GM12864 (cell line): ENCODE data around the gene ARL5B.
A peak's percentile ranks its signal among the peaks of the same experiment; 100 is the strongest.

Experiments used
- DNase-seq: peaks from one replicate; pipeline ENCODE4 v3.0.0-alpha.2; 2011; ENCODE audit warnings: low read depth
- H3K4me3 ChIP-seq: 2 replicates; pipeline ENCODE4 v1.5.1; 2011; ENCODE audit warnings: mild to moderate bottlenecking, low read depth, low read length, control low read depth
- CTCF ChIP-seq: IDR thresholded peaks from 2 replicates; pipeline ENCODE4 v1.5.1; 2011; ENCODE audit warnings: low read depth, mild to moderate bottlenecking, moderate library complexity, low read length, control low read depth, inconsistent platforms; ENCODE audit errors: missing control alignments

Gene ARL5B

DNA sequence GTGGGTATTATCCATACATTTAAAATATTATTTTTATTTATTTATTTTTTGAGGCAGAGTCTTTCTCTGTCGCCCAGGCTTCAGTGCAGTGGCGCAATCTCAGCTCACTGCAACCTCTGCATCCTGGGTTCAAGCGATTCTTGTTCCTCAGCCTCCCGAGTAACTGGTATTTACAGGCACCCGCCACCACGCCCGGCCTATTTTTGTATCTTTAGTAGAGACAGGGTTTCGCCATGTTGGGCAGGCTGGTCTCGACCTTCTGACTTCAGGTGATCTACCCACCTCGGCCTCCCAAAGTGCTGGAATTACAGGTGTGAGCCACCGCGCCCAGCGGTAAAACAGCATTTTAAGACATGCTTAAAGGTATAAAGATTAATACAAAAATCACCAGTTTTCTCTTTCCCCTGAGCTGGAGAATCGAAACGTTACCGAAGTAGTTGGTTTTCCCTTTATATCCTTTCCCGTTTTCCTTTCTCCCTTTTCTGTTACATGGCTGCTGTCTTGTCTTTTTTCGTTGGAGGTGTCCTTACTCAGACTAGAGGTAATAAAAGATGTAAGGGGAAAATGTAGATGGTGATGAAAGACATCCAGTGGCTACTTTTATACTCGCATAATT, 1.7 kb downstream of the ARL5B start:
- no peak for TF ChIP-seq CTCF
- DNase-seq: no peak
- peak overlapping the region; percentile 82 for H3K4me3 ChIP-seq

DNA sequence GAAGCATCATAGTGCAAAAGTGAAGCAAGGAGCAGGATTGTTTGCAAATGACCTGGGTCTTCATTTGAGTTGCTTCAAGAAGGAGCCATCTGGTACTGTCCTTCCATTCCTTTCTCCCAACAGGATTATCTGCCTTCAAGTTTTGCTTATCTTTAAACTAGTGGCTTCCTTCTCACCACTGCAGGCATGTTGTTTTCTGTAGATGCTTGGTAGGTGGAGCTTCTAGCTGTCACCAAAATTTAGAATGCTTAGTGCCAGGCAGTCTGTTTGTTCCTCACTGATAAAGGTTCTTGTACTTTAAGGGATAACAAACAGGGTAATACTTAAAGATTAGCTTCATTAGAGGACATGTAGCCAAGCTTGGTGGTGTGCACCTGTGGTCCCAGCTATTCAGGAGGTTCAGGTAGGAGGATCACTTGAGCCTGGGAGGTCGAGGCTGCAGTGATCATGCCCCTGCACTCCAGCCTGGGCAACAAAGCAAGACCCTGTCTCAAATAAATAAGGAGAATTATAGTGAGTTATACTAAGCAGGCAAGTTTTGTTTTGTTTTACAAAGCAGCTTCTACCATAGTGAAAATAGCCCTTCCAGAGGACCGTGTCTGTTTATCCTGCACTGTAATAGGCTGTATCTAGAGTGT, 5.7 kb downstream of the ARL5B start:
- no peak for TF ChIP-seq CTCF
- H3K4me3 ChIP-seq: no peak overlapping the region
- DNase-seq: no peak

DNA sequence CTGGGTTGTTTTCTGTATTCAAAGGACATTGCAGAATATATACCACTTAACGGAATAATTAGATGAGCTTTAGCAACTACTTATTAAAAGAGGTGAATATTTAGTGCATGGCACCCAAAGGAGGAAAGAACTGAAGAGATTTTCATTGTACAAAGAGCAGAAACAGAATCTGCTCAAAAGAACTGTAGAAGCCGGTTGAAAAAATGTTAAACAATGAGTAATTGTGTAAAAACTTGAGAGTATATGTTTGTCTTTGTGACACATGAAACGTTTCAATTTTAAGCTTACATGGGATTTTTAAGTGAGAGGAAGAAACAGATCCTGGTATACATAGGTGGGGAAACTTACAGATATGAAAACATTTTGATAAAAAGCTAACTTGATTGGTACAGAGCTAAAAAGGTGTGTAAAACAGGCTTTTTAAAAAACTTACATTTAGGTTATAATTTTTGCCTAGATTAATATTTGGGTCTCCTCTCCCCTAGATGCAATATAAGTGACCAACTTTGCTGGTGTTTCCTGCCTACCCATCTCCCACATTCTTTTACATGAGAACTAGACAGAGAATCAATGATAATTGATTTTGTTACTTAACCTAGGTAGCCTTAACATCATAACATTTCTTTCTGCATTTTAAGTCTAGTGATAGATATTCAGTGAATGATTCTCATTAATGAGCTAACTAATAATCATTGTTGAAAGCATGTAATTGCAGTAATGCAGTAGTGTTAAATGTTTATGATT, 6.8 kb downstream of the ARL5B start:
- H3K4me3 ChIP-seq: no peak overlapping the region
- no peak for DNase-seq
- no peak for TF ChIP-seq CTCF

DNA sequence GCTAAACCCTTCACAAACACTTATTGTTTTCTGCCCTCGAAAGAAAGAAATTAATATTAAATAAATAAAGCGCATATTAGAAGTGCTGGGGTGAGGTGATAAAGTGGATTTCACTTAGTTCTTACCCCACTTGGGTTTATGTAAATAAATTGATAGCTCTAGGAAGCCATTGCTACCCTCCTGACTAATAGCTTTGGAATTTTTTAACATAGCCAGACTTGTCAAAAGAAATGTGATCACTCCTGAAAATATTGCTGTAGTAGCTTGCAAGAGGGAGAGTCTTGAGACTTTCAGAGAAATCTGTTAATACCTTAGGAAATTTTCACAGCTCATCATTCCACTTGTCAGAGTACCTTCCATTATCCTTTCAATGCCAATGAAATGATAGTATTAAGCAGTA, 7.6 kb downstream of the ARL5B start:
- DNase-seq: no peak

DNA sequence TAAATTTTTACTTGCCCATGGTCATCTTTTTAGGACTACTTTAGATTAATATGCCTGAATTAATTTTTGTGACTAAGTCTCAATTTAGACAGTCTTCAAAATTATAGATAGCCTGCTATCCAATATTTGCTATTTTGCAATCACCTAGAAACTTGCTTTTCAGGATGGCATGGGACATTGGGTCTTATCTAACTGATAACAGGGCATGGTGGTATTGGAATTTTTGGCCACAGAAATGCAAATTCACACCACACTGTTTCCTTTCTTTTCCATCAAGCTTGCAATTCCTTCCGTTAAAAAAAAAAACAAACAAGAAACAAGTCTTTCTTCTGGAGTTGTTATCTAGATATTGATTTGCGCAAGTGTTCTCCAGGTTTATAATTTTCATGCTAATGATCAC, 8.8 kb downstream of the ARL5B start:
- H3K4me3 ChIP-seq: no peak overlapping the region
- no peak for DNase-seq
- TF ChIP-seq CTCF: no peak

More for the DNA sequence above, 7.6 kb downstream of the ARL5B start:
- H3K4me3 ChIP-seq: no peak overlapping the region
- TF ChIP-seq CTCF: no peak

DNA sequence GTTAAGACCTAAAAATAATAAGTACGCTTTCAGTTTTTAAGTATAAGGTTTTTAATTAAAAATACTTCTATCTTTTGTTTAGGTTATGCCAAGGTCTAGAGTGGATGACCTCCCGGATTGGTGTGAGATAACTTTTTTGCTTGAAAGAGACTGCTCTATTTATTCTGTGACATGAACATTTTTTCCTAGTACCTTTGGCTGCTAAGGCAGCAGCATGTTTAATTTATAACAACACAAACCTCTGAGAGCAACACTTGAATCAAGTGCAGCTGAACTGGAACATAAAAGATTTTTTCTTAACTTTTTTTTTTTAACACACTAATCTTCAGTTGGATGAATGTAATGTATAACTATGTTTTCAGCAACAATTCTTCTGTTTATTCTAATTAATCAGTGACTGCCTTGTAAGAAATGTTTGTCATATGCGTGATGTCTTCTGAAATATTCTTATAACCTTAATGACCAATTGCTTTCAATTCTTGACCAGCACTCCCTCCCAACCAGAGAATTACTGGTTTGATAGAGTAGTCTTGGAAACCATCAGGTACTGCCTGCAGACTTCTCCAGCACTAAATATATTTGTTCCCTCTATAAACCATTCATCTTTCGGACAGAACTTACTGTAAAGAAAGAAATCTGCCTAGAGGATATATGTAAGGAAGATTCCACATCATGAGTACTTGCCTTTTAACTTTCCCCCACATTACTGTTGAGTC, 16.0 kb downstream of the ARL5B start:
- no peak for DNase-seq
- H3K4me3 ChIP-seq: no peak overlapping the region
- no peak for TF ChIP-seq CTCF
